Panc1 (cell line): ENCODE data around the gene GRID1. TPM values are rescaled to one million over a fixed set of nuclear protein-coding genes. Genes with fewer than 3 reads are reported as not detected.

Experiments used
- ATAC-seq: fragments of 200-7000 bp; cut with Tn5 transposase; 2 replicates; pipeline ENCODE4 v1.9.1; 2020; ENCODE audit warnings: mild to moderate bottlenecking, moderate library complexity
- BruUV-seq: library from RNA; stranded (reverse); fragments of 400-500 nt; replicated peaks from 2 replicates; lab custom pipeline; 2021; lab: Mats Ljungman, UMichigan
- CTCF ChIA-PET: fragments of 300-600 bp; sonication (Branson Sonifier 250); formaldehyde crosslinking; loops from one replicate; lab custom pipeline; 2022; ENCODE audit warnings: antibody characterized with exemption; lab: Charles Lee
- POLR2A ChIA-PET: fragments of 300-600 bp; sonication (Branson Sonifier 250); formaldehyde crosslinking; loops from one replicate; lab custom pipeline; 2022; ENCODE audit warnings: antibody characterized with exemption; lab: Charles Lee
- DNase-seq: peaks from one replicate; pipeline ENCODE4 v3.0.0-alpha.2; 2010; ENCODE audit warnings: low read depth, low spot score
- H3K27ac ChIP-seq: 2 replicates; pipeline ENCODE4 v1.5.1; 2011; ENCODE audit warnings: mild to moderate bottlenecking, low read length, inconsistent platforms
- H3K27me3 ChIP-seq: fragments of 200-500 bp; sonication (Bioruptor generic); 2 replicates; pipeline ENCODE4 v1.6.0; 2014; ENCODE audit warnings: low read length, inconsistent platforms; ENCODE audit not compliant: control insufficient read depth, insufficient read depth
- H3K36me3 ChIP-seq: fragments of 200-500 bp; sonication (Bioruptor generic); 2 replicates; pipeline ENCODE4 v1.5.1; 2014; ENCODE audit warnings: inconsistent platforms, mild to moderate bottlenecking, low read length, moderate library complexity; ENCODE audit not compliant: control insufficient read depth, insufficient read depth
- H3K4me1 ChIP-seq: 2 replicates; pipeline ENCODE4 v1.5.1; 2011; ENCODE audit warnings: inconsistent platforms, mild to moderate bottlenecking, low read length, moderate library complexity; ENCODE audit not compliant: control insufficient read depth, insufficient read depth
- H3K4me3 ChIP-seq, 2 experiments: 2 replicates each; pipeline ENCODE4 v1.5.1; 2011 to 2012; ENCODE audit warnings: low read depth in 2 of 2, low read length in 2 of 2, mild to moderate bottlenecking in 2 of 2, inconsistent platforms in 1 of 2, moderate library complexity in 1 of 2
- H3K9me3 ChIP-seq: fragments of 200-500 bp; sonication (Bioruptor generic); 2 replicates; pipeline ENCODE4 v1.5.1; 2014; ENCODE audit warnings: low read depth, mild to moderate bottlenecking, inconsistent platforms, low read length, moderate library complexity; ENCODE audit not compliant: control insufficient read depth, insufficient read depth
- CTCF ChIP-seq: fragments of 450-650 bp; IDR thresholded peaks from 2 replicates; pipeline ENCODE4 v1.5.1; 2017; ENCODE audit warnings: mild to moderate bottlenecking
- POLR2AphosphoS5 ChIP-seq: IDR thresholded peaks from 2 replicates; pipeline ENCODE4 v1.6.1; 2012; ENCODE audit warnings: mild to moderate bottlenecking, low read depth, low read length, moderate library complexity
- REST ChIP-seq, 2 experiments: IDR thresholded peaks; 2 replicates each; pipeline ENCODE4 v1.6.1; 2011 to 2012; ENCODE audit warnings: low read depth in 2 of 2, control low read depth in 1 of 2, low read length in 1 of 2, mild to moderate bottlenecking in 1 of 2, moderate library complexity in 1 of 2; ENCODE audit not compliant: insufficient read depth in 1 of 2
- SIN3A ChIP-seq: IDR thresholded peaks from 2 replicates; pipeline ENCODE4 v1.6.1; 2012; ENCODE audit warnings: low read depth, mild to moderate bottlenecking, low read length, moderate library complexity, borderline replicate concordance; ENCODE audit not compliant: insufficient read depth
- TCF7L2 ChIP-seq: IDR thresholded peaks from 2 replicates; pipeline ENCODE4 v1.6.1; 2011; ENCODE audit warnings: mild to moderate bottlenecking, low read depth, low read length, inconsistent platforms
- in situ Hi-C: cut with HindIII; loops from 2 replicates; pipeline ENCODE4 v1.10.0; 2016; ENCODE audit warnings: low sequenced_read_pairs, low pct_unique_long_range_greater_than_20kb
- intact Hi-C: fragments of 100-400 bp; cut with micrococcal nuclease; formaldehyde crosslinking; loops from one replicate; pipeline ENCODE4 v1.10.0; 2022; ENCODE audit not compliant: unreplicated experiment
- total RNA-seq: library from RNA; stranded (reverse); gene quantifications from one replicate; pipeline ENCODE4 v1.2.1, GENCODE V29; 2021; ENCODE audit not compliant: unreplicated experiment

The GRID1 gene
- total RNA-seq, 1 experiment from 2014 or later = 2.3 TPM

GRCh38 chr10:85609509-85609908 lies 757.1 kb downstream of the GRID1 start:
- Histone ChIP-seq H3K27me3 (no peaks in the 10 kb centered on the region), H3K4me3 (no peak overlapping the region), H3K9me3 (no peaks in the 10 kb centered on the region; the same call in 1 of the 2 replicates), H3K27ac (no peak overlapping the region), H3K4me1 (no peaks in the 10 kb centered on the region), H3K36me3 (no peaks in the 10 kb centered on the region)
- ATAC-seq (no peak), DNase-seq (no peak)
- ChIA-PET CTCF (no interaction called here), POLR2A (no interaction called here)
- in situ Hi-C loops (no loop called here), intact Hi-C loops (no loop called here)
- BruUV-seq = no TSS peak
- no peak for TF ChIP-seq SIN3A
- TF ChIP-seq POLR2AphosphoS5 = no peak
- TF ChIP-seq REST (IDR thresholded peaks at IDR 0.05; ENCODE audit: insufficient read depth in 1 of 2, low read depth in 2 of 2, low read length in 1 of 2) = no peak
- no peak for TF ChIP-seq TCF7L2
- TF ChIP-seq CTCF = no peak

- no peak overlapping the region for H3K4me3 ChIP-seq
- no peak for ATAC-seq
- ChIA-PET POLR2A (no interaction called here), CTCF (no interaction called here)
- no peaks in the 10 kb centered on the region; the same call in 1 of the 2 replicates for H3K9me3 ChIP-seq
- intact Hi-C loops = no loop called here
- no peak for DNase-seq
- H3K4me1 ChIP-seq = no peaks in the 10 kb centered on the region
- in situ Hi-C loops = no loop called here
- no peak overlapping the region for H3K27ac ChIP-seq
- no peaks in the 10 kb centered on the region for H3K27me3 ChIP-seq
- no TSS peak for BruUV-seq
- TF ChIP-seq REST (IDR thresholded peaks at IDR 0.05; ENCODE audit: insufficient read depth in 1 of 2, low read depth in 2 of 2, low read length in 1 of 2) (no peak), POLR2AphosphoS5 (no peak), CTCF (no peak), SIN3A (no peak), TCF7L2 (no peak)
- H3K36me3 ChIP-seq = no peaks in the 10 kb centered on the region
Observed at GRCh38 chr10:85608706-85609105, 757.9 kb downstream of the GRID1 start.
